ENCODE measurements around the gene ZFHX3.

DNA sequence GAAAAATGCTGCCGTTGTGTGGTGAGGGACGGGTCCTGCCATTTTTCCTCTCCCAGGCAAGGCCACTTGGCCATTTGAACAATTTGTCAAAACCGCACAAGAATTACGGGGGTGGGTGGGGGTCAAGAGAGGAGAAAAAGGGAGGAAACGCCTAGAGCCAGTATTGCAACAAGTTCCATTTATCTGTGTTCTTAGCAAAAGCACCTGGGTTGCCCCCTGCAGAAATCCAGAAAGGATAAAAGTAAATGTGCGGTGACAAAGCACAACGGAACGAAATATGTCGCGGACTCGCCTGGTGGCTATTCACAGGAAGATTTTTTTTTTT, 209.4 kb downstream of the ZFHX3 start:
- TF ChIP-seq, protein P1, sequence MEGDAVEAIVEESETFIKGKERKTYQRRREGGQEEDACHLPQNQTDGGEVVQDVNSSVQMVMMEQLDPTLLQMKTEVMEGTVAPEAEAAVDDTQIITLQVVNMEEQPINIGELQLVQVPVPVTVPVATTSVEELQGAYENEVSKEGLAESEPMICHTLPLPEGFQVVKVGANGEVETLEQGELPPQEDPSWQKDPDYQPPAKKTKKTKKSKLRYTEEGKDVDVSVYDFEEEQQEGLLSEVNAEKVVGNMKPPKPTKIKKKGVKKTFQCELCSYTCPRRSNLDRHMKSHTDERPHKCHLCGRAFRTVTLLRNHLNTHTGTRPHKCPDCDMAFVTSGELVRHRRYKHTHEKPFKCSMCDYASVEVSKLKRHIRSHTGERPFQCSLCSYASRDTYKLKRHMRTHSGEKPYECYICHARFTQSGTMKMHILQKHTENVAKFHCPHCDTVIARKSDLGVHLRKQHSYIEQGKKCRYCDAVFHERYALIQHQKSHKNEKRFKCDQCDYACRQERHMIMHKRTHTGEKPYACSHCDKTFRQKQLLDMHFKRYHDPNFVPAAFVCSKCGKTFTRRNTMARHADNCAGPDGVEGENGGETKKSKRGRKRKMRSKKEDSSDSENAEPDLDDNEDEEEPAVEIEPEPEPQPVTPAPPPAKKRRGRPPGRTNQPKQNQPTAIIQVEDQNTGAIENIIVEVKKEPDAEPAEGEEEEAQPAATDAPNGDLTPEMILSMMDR (conservative IDR thresholded peaks at IDR 0.05), result no peak
- TF ChIP-seq ZFX (IDR thresholded peaks at IDR 0.05), result no peak

All from C4-2B (cell line).